Measurements from ENCODE around the gene REM2.

REM2 gene

GRCh38 chr14:22935156-22935555 lies 52.1 kb downstream of the REM2 start:
- TF ChIP-seq CTCF (IDR thresholded peaks at IDR 0.05; ENCODE audit: low read depth, low read length), result no peak
- no peak for TF ChIP-seq EZH2phosphoT487 (IDR thresholded peaks at IDR 0.05; ENCODE audit: low read depth)
- H3K9ac ChIP-seq (ENCODE audit: low read length), result no peak overlapping the region
- no peak overlapping the region for H2AFZ ChIP-seq (ENCODE audit: low read depth, low read length)
- no peaks in the 10 kb centered on the region for H3K27me3 ChIP-seq (ENCODE audit: low read depth, low read length)
- no peaks in the 10 kb centered on the region for H3K79me2 ChIP-seq (ENCODE audit: low read length)
- no peak overlapping the region for H3K4me3 ChIP-seq (ENCODE audit: low read length)
- no peak overlapping the region for H3K27ac ChIP-seq (ENCODE audit: low read length)
- H3K9me3 ChIP-seq (ENCODE audit: insufficient read depth, low read length), result no peaks in the 10 kb centered on the region
- peaks cover 3% of the 10 kb centered on the region; the same call in 1 of the 2 replicates for H3K4me1 ChIP-seq (ENCODE audit: low read length)
- H3K36me3 ChIP-seq (replicated peaks; ENCODE audit: low read depth, low read length), result no peaks in the 10 kb centered on the region
- H4K20me1 ChIP-seq (ENCODE audit: insufficient read depth, low read length), result no peaks in the 10 kb centered on the region
- no peak overlapping the region for H3K4me2 ChIP-seq (ENCODE audit: low read length)
